NCI-H2227 (cell line): ENCODE data around the gene CFAP92.
"Not testable (repeated sequence)": the region's sequence is repeated elsewhere in the genome, so short reads cannot be mapped to it uniquely, and the experiment has no call there.

Source experiments
- DNase-seq: peaks from one replicate; lab custom pipeline; 2025; ENCODE audit not compliant: unreplicated experiment; lab: John Stamatoyannopoulos, UW

The CFAP92 gene

GRCh38 chr3:128903501-128903900 lies 90.4 kb downstream of the CFAP92 start:
- no peak for DNase-seq

- no peak for DNase-seq
Observed at GRCh38 chr3:128902426-128902825, 91.5 kb downstream of the CFAP92 start.

GRCh38 chr3:128895843-128896697 lies 97.8 kb downstream of the CFAP92 start:
- DNase-seq: no peak

- no peak for DNase-seq
Observed at GRCh38 chr3:128889139-128889894, 104.6 kb downstream of the CFAP92 start.

GRCh38 chr3:128884992-128885391 lies 108.9 kb downstream of the CFAP92 start:
- DNase-seq: no peak

GRCh38 chr3:128882719-128883118 lies 111.2 kb downstream of the CFAP92 start:
- DNase-seq: no peak

- no peak for DNase-seq
Observed at GRCh38 chr3:128881576-128881975, 112.3 kb downstream of the CFAP92 start.

- not testable (repeated sequence) for DNase-seq
Observed at GRCh38 chr3:128880455-128880854, 113.4 kb downstream of the CFAP92 start.

GRCh38 chr3:128879991-128880390 lies 113.9 kb downstream of the CFAP92 start:
- DNase-seq: peak; percentile 23

- peak; percentile 97 for DNase-seq
Observed at GRCh38 chr3:128879125-128879969, 114.5 kb downstream of the CFAP92 start, which contains the start of gene ACAD9. Gene ACAD9, plus strand, starts transcription at chr3:128879620. Its CDS starts 72 bp downstream, at chr3:128879692.

- DNase-seq: peak; percentile 4
Observed at GRCh38 chr3:128878556-128879124, 115.2 kb downstream of the CFAP92 start.

- DNase-seq: no peak
Observed at GRCh38 chr3:128878011-128878457, 115.8 kb downstream of the CFAP92 start.

GRCh38 chr3:128875556-128876120 lies 118.2 kb downstream of the CFAP92 start:
- peak; percentile 30 for DNase-seq

GRCh38 chr3:128874481-128875180 lies 119.2 kb downstream of the CFAP92 start:
- DNase-seq: no peak

- peak; percentile 16 for DNase-seq
Observed at GRCh38 chr3:128873244-128874022, 120.4 kb downstream of the CFAP92 start.

- DNase-seq: no peak
Observed at GRCh38 chr3:128872744-128873143, 121.1 kb downstream of the CFAP92 start.

- DNase-seq: no peak
Observed at GRCh38 chr3:128872282-128872681, 121.6 kb downstream of the CFAP92 start.

GRCh38 chr3:128870347-128870746 lies 123.5 kb downstream of the CFAP92 start:
- DNase-seq: no peak
